HG03064 (cell line): Measurements from ENCODE around the gene FOXO3.
"Not testable (repeated sequence)": the region's sequence is repeated elsewhere in the genome, so short reads cannot be mapped to it uniquely, and the experiment has no call there.

Experiments used
- ATAC-seq: cut with Tn5 transposase; IDR thresholded peaks from one replicate; pipeline ENCODE4 v1.9.1; 2021; ENCODE audit warnings: low read depth; ENCODE audit not compliant: unreplicated experiment

Gene FOXO3

DNA sequence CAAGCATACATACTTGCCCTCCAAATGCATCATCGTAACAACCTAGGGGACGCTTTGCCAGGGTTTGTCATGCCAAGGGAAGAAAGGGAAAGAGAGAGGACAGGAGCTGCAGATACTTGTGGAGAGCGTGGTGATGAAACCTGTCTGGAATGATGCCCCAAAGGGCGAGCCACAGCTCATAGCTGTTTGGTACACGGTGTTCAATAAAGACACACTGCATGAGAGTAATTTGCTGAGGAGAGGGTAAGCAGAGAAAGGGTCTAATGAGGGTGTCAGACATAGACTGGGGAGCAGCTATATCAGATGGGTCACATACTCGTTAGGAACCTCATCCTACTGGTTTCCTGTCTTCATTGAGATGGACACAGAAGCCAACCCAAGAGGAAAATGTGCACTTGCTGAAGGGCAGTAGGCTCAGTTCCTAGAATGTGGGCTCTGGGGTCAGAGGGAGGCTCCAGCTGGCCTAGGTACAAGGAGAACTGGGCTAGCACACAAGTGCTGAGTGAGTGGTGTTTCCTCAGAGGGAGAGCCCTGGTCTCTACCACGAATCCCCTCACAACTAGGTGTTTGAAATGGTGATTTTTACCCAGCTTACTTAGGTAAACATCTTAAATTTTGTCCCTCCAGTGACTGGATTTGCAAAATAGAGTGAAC, 5.2 kb upstream of the FOXO3 start:
- no peak for ATAC-seq

DNA sequence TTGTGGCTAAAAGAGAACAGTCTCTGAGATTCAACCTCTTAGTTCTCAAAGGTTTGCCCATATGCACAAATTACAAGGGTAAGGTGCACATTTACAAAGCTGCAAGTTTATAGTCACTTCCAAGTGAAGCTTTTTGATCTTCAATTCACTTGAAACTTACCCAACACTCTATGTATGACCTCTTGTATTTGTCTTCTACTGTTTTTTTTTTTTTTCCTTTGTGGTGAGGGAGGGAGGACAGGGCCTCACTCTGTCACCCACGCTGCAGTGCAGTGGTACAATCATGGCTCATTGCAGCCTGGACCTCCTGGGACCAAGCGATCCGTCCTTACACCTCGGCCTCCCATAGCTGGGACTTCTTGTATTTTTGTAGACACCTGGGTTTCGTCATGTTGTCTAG, 4.5 kb upstream of the FOXO3 start:
- no peak for ATAC-seq

- no peak for ATAC-seq
These were observed 3.7 kb upstream of the FOXO3 start for GRCh38 chr6:108556866-108557493.

DNA sequence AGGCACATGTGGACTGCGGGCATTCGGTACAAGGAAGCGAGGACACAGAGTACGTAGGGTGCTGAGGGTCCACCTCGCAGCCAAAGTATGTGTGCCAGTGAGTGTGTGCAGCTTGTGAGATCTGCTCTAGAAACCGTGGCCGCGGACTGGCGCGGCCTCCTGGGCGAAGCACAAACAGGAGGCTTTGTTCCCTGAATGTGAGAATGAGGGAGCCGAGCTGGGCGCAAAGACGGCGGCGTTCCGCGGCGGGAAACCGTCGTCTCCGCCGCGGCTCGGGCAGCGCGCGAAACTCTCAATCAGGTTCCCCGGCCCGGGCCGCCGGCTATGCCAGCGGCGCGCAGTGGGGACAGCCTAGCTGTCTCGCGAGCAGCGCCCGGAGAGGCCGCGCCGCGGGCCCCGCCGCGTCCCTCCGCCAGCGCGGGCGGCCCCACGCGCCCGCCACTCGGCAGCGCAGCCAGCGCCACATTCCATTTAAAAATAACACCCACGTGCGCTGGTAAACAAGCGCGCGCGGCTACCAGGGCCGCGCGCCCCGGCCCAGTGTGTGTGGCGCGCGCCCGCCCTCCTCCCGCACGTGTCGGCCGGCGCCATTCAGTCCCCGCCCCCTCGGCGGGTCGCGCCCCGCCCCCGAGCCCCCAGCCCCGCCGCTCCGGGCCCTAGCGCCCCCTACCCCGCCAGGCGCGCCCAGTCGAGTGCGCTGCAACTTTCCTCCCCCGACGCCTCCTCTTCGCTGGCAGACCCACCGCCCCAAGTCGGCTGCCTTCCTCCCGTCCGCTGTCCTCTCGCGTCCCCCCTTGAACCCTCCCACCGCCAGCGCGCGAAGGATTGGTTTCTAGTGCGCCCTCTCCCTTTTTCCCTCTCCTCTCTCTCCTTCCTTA, 3.0 kb upstream of the FOXO3 start:
- no peak for ATAC-seq

DNA sequence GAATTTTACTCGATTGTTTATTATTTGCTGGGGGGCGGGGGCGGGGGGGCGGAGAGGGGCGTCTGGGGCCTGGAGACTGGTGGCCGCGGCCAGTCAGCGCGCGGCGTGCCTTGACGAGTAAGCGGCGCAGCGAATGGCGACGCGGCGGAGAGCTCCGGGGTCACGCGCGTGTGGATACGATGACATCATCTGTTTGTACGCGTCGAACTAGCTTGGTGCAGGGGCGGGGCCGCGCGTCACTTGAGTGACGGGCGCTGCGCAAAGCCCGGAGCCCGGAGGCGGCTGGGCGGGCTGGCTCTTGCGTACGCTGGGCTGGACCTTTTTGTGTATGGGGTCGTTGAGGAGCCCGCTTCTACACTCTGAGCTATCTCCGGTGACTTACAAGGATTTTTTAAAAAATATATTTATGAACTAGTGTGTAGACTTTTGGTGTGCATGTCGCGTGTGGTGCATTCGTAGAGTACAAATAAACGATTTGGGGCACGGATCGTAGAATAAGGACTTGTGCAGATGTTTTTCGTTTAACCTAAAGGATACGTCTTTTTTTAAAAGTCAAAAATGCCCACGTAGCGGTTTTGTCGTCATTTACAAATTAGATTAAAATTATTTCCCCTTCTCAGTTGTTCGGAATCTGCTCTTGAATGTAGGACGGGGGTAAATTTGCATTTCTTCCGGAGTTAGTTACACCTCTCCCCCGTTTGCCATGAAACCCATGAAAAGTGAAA, 2.2 kb upstream of the FOXO3 start:
- ATAC-seq: peak; percentile 54

DNA sequence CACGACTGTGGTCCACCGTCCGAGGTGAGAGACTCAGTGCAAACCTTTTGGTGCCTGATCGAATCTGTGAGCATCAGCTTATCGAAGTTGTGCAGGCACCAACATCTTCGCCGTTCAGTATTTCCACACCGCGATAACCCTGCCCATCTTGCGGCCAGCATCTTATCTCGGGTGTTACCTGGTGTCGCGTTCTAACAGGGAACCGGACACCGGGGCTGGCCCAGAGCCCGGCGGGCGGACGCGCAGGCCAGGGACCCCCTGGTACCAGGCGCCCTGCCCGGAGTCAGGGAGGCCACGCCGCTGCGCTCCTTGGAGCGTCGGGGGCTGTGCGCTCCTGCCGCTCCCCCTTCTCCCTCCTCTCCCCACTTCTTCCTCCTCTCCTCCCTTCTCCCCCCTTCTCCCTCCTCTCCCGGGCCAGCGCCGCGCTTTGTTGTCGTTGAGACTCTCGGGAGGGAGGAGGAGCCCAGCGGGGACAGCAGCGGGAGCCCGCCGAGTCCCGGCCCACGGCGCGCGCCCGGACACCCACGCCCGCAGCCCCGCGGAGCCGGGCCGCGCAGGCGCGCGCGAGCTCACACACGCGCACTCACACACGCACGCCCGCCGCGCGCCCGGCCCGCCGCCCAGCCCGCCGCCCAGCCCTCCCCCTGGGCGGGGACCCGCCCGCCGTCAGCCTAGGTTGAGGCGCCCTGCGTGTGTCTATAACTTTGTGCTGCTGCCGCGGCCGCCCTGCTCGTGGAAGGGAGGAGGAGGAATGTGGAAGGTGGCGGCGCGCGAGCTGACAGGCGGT, 1.4 kb upstream of the FOXO3 start:
- ATAC-seq: no peak

DNA sequence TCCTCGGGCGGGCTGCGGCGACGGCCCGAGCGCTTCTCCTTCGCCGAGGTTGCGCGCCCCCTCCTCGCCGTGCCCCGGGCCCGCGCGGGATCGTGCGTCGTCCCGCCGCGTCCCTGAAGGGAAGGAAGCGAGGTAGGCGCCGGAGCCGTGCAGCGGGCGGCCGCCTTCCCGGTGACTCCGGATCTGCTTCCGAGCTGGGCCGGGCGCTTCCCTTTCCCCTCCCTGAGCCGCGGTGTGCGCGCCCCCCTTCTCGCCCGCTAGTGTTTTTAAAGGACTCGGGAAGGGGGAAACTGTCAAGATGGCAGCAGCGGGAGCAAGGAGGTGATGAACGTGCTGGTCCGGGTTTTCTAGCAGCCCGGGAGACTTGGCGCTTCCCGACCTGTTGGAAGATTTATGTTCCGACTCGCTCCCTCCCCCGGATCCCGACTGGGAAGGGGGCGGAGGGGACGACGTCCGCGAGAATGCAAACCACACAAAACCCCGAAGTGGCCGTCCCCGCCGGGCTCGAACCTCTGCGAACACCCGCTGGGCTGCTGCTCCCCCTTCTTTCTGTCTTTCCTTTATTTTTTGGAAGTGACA, 744 bp upstream of the FOXO3 start:
- no peak for ATAC-seq

DNA sequence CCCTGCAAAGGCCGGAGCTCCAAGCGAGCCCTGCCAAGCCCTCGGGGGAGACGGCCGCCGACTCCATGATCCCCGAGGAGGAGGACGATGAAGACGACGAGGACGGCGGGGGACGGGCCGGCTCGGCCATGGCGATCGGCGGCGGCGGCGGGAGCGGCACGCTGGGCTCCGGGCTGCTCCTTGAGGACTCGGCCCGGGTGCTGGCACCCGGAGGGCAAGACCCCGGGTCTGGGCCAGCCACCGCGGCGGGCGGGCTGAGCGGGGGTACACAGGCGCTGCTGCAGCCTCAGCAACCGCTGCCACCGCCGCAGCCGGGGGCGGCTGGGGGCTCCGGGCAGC, 561 bp downstream of the FOXO3 start:
- ATAC-seq: not testable (repeated sequence)

DNA sequence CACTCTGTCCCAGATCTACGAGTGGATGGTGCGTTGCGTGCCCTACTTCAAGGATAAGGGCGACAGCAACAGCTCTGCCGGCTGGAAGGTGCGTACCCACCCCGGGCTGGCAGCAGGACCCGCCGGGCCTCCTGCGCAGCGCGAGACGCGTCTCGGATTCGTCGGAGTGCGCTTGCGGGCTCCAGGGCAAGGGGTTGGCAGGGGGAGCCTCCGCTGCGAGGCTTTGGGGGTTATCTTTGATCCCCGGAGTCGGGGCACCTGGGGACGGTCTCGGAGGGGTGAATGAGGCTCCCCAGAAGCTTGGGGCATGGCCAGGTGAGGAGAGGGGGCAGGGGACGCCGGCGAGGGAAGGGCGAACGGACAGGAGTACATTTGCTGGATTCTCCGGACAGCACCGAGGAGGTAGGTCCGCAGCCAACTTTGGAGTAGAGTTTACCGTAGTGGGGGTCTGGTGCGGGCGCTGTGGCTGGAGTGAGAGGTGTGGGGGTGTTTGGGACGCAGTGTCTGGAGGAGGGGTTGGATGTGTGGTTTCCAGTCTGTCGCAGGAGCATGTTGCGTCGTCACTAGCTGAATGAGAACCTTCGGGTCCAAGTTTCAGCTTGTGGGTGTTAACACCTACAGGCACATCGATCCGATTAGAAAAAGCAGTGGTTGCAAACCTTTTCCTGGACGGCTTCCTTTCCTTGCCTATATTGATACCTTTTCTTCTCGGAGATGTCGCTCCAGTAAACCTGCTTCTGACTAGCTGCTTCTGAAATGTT, 1.2 kb downstream of the FOXO3 start:
- no peak for ATAC-seq

DNA sequence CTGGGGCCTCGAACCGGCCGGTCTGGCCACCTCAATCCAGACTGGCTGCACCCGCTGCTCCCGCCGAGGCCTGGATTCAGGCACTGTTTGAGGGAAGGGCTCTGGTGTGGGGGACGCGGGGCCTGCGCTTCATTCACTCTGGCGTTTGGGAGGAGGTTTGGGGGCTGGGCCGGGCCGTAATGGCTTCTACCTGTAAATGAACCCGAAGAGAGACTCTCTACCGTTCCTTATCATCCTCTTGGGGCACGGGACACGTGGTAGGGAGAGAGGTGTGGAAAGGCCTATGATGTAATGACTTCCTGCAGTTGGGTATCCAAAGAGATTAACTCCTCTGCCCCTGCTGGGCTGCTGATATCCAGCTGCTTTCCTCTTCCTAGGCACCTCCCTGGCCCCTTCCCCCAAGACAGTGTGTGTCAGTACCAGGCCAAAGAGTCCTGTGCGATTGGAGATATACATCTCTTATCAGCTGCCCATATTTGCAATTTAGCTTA, 1.8 kb downstream of the FOXO3 start:
- ATAC-seq: no peak

DNA sequence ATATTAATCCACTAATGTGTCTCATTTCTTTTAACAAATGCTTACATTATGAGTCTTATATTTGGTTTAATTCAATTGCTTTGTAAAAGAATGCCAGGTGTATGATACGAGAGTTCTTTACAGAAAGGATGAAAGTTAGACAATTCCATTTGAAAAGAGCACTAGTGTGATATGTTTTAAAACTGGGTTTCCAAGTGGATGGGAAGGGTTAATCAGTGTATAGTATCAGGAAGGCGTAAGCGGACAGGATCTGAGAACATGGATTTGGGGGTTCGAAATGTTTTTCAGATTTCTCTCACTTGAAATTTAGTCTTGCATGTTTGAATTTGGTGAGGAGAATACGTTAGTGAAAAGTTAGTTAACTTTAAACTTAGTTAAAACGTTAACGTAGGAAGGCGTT, 2.6 kb downstream of the FOXO3 start:
- no peak for ATAC-seq

GRCh38 chr6:108564178-108564577, 3.5 kb downstream of the FOXO3 start:
- ATAC-seq: no peak

DNA sequence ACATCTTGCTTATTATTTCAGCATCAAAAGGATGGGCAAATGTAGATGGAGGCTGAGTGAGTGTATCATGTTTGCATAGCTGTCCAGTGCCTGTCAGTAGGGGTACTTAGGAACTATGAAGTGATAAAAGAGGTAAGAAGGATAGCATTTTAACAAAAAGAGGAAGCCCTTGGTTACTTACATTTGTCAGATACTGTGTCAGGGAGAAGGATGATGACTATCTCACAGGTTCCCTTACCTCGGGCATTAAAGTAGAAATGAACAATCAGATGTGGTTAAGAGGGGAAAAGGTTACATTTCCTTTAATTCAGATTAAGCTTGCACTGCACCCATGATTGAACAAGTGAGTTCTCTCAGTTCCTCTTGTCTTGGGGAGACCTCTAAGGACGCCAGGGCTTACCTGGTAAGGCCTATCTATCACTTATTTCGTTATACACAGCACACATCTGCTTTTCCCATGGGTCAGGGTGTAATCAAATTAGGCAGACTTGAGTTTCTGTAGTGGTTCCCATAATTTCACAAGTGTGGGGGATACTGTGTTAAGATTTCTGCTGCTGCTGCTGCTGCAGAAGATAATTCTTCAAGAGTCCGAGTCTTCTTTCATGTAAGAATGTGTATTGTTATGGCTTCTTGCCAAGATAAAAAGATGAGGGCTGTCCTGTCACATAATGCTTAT, 4.5 kb downstream of the FOXO3 start:
- ATAC-seq: peak; percentile 70

DNA sequence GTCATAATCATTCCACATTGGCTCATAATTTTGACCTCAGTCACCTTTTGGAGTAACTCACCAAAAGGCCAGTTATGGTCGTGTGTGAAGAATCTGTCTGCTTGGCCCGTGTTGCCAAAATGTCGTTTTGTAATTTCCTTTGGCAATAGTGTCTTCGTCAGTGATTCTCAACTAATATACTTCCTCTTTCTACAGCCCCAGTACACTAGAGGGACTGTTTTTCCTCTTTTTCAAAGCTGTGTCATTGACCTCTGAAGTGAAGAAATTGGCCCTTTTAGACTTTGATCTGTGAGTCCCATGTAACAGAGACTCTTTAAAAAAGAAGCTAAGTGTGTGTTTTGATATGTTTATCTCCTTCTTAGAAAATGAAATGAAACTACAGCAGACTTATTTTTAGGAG, 5.2 kb downstream of the FOXO3 start:
- ATAC-seq: no peak

GRCh38 chr6:108566406-108566805, 5.7 kb downstream of the FOXO3 start:
- no peak for ATAC-seq

DNA sequence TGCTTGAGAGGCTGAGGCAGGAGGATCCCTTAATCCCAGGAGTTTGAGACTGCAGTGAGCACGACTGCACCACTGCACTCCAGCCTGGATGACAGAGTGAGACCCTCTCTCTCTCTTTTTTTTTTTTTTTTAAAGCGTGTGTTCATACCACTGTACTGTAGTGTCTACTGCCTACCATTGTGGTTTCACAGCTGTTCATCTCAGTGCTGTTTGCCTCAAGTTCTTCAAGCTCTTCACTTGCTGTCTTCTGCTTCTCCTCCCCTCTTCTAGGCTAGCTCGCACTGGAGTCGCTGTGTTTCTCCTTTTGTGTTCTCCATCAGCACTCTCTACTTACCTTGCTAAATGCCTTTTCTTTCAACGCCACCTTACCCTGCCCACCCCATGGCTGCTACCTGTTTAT, 7.4 kb downstream of the FOXO3 start:
- ATAC-seq: no peak

- ATAC-seq: no peak
These were observed 8.0 kb downstream of the FOXO3 start for GRCh38 chr6:108568551-108569305.

DNA sequence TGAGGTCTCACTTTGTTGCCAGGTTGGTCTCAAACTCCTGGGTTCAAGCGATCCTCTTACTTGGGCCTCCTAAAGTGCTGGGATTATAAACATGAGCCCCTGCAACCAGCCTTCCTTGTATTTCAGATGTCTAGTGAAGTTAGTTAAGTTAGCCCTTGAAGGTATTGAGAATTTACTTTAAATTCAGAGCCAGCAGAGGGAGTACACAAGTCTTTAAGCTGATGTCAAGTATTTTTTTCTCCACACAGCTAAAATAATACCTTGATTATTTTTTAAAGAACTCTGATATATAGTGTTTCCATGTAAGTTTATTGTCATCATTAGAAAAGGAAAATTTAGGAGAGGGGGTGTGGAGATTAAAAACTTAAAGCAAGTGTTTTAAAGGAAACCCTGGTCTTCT, 9.8 kb downstream of the FOXO3 start:
- no peak for ATAC-seq
